B cell (primary cell): ENCODE measurements around the gene SUCLG2.

Source experiments
- EZH2 ChIP-seq: IDR thresholded peaks from 2 replicates; pipeline ENCODE4 v1.6.1; 2012; ENCODE audit warnings: borderline replicate concordance, low read depth, mild to moderate bottlenecking, moderate library complexity, low read length; ENCODE audit not compliant: insufficient read depth, poor library complexity, severe bottlenecking
- TF ChIP-seq, protein P1 (sequence below): fragments of 200-600 bp; IDR thresholded peaks from one replicate; pipeline ENCODE4 v1.8.0; 2022; ENCODE audit warnings: antibody characterized with exemption, mild to moderate bottlenecking

DNA sequence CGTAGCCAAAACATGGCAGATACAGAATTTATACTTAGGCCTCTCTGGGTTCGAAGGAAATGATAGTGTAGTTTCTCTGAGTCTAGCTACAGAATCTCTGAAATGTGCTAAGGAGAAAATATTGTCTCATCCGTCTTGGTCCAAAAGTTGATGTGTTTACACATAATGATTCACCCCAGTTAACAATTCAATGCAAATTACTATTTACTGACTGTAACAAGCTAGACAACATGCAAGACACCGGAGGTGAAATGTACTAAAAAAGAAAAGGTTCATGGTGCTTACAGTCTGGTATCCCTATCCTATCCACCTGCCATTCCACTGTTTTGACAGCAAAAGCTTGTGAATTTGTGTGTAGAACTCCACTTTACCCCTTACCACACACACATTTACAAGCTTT is 146.8 kb downstream of the SUCLG2 start:
- TF ChIP-seq, protein P1, sequence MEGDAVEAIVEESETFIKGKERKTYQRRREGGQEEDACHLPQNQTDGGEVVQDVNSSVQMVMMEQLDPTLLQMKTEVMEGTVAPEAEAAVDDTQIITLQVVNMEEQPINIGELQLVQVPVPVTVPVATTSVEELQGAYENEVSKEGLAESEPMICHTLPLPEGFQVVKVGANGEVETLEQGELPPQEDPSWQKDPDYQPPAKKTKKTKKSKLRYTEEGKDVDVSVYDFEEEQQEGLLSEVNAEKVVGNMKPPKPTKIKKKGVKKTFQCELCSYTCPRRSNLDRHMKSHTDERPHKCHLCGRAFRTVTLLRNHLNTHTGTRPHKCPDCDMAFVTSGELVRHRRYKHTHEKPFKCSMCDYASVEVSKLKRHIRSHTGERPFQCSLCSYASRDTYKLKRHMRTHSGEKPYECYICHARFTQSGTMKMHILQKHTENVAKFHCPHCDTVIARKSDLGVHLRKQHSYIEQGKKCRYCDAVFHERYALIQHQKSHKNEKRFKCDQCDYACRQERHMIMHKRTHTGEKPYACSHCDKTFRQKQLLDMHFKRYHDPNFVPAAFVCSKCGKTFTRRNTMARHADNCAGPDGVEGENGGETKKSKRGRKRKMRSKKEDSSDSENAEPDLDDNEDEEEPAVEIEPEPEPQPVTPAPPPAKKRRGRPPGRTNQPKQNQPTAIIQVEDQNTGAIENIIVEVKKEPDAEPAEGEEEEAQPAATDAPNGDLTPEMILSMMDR = no peak
- no peak for TF ChIP-seq EZH2
